ENCODE results near the gene RBM4B. TPM values are rescaled to one million over a fixed set of nuclear protein-coding genes. Genes with fewer than 3 reads are reported as not detected.

Gene RBM4B, protein sequence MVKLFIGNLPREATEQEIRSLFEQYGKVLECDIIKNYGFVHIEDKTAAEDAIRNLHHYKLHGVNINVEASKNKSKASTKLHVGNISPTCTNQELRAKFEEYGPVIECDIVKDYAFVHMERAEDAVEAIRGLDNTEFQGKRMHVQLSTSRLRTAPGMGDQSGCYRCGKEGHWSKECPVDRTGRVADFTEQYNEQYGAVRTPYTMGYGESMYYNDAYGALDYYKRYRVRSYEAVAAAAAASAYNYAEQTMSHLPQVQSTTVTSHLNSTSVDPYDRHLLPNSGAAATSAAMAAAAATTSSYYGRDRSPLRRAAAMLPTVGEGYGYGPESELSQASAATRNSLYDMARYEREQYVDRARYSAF
- 17.2 and 17.7 TPM in 2 replicates for total RNA-seq

DNA sequence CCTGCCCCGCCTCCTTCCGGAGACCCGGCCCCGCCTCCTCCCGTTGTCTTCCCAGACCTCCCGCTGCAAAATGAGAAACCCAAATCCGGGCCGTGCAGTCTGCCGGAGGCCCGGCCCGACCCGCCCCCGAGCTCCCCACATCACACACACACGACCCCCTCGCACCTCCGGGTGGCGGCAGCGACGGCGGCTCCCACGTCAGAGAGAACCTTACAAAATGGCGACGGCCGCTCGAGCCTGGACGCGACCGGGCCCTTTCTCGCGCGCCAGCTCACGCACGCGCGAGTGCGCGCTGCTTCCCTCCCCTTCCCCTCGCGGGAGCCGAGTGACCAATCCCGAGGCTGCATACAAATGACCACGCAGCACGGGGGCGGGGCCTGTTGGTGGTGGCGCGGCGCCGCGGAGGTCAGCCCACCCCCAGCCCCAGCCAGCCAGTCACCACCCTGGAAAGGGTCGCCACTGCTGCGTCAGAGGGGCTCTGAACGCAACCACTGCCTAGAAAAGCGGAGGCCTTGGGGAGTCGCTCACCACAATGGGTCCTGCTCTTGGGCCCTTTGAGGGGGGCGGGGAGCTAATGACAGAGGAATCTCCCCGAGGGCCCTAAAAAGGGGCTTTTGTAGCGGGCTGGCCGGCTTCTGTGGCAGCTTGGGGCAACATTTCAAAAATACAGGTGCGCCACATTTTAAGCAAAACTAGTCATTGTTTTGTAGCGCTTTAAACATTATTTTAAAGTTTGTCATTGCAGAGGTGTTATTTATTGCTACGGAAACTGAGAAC lies at the start of gene RBM4B:
TSS of gene RBM4B (minus strand) at position 289 of the 777 bp plus-strand sequence. CDS start 808 bp downstream, outside the sequence.

DNA sequence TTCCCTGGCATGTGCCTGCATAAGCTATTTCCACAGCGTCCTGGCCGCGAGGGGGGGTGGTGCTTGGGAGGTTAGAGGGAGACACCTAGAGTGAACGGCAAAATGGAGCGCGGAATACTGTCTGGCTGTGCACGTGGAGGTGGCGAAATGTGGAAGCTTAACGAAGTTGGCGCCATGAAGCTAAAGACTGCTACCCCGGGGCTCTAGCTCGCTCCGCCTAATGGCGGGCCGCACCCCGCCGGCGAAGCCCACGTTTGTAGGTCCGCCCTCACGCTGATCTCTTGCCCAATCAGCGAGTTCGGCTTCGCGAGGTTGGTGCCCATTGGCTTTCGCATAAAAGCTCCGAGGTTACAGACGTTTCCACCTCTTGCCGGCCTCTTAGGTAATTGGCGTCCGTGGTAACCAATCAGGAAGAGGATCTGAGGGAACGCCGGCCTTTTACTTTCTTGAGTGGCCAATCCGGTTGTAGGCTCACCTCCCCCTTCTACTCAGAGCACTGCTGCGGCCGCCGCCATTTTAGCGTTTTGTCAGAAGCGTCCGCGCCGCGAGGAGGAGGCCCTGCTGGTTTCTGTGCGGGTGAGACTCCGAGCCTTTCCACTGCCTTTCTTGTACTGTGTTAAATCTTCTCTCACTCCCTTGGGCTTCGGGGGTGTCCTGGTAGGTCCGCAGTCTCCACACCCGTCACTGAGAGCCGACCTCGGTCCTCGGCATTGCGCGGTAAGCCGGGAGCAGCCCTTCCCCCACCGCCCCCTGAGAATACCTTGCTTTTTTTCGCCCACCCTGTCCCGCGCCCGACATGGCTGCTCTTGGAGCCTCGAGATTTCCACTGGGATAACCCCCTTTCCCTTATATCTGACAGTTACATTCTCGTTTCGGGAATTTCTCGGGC lies 39.3 kb downstream of the RBM4B start, which contains the start of gene RBM4:
TSS of gene RBM4 (plus strand) at position 527 of the 889 bp plus-strand sequence. CDS start 1,009 bp downstream, outside the sequence.

DNA sequence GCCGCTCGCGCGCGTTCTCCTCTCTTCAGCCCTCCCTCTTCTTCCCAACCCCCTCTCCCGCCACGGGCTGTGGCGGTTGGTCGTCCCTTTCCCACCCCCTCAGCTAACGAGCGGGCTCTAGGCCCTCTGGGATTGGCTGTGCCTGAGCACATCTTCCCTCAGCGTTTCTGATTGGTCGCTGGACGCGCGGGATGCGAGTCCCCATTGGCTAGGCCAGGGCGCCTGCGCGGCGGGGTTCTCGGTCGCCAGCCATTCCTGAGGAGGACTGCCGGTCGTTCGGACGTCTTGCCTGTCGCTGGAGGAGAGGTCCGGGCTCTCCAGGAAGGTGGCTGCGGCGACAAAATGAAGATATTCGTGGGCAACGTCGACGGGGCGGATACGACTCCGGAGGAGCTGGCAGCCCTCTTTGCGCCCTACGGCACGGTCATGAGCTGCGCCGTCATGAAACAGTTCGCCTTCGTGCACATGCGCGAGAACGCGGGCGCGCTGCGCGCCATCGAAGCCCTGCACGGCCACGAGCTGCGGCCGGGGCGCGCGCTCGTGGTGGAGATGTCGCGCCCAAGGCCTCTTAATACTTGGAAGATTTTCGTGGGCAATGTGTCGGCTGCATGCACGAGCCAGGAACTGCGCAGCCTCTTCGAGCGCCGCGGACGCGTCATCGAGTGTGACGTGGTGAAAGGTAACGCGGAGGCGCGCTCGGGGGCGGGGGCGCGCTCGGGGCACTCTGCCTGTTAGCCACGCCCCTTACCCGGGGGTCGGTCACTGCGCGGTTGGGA lies 61.1 kb downstream of the RBM4B start, which contains the start of gene RBM14:
TSS of gene RBM14 (plus strand) at position 252 of the 776 bp plus-strand sequence. CDS start at position 343, 91 bp downstream.

Other genes starting within 250 kb of the RBM4B start
- gene MRPL11, start 239.0 kb downstream of the RBM4B start, total RNA-seq: 44.0 and 45.0 TPM in 2 replicates
- 6.7 and 8.4 TPM in 2 replicates for gene PELI3, start 211.0 kb downstream of the RBM4B start, total RNA-seq
- 24.4 and 52.5 TPM in 2 replicates for gene DPP3, start 197.5 kb downstream of the RBM4B start, total RNA-seq
- 18.6 and 33.6 TPM in 2 replicates for gene BBS1, start 167.3 kb downstream of the RBM4B start, total RNA-seq
- gene ZDHHC24, start 131.8 kb downstream of the RBM4B start, total RNA-seq: 20.8 and 25.0 TPM in 2 replicates
- gene ACTN3, start 131.0 kb downstream of the RBM4B start, total RNA-seq: under 0.01 and 0.26 TPM in 2 replicates
- gene CTSF, start 109.3 kb downstream of the RBM4B start, total RNA-seq: 70.1 and 83.0 TPM in 2 replicates
- gene CCDC87, start 84.8 kb downstream of the RBM4B start, total RNA-seq: 0.26 and 0.58 TPM in 2 replicates
- 29.7 and 33.5 TPM in 2 replicates for gene CCS, start 84.7 kb downstream of the RBM4B start, total RNA-seq
- gene RBM14, start 61.3 kb downstream of the RBM4B start, total RNA-seq: 20.8 and 29.2 TPM in 2 replicates
- gene RBM4, start 39.2 kb downstream of the RBM4B start, total RNA-seq: 84.7 and 97.9 TPM in 2 replicates
- gene SPTBN2, start 51.3 kb upstream of the RBM4B start, total RNA-seq: 0.12 and 0.85 TPM in 2 replicates
- gene RCE1, start 165.6 kb upstream of the RBM4B start, total RNA-seq: 17.3 and 26.0 TPM in 2 replicates
- 28.3 and 36.5 TPM in 2 replicates for gene LRFN4, start 179.2 kb upstream of the RBM4B start, total RNA-seq

Data from pericardium fibroblast (primary cell).